K562 (cell line): ENCODE results near the gene COL16A1. TPM values are rescaled to one million over a fixed set of nuclear protein-coding genes. Genes with fewer than 3 reads are reported as not detected.

ENCODE experiments used
- ARID3A ChIP-seq: IDR thresholded peaks from 2 replicates; pipeline ENCODE4 v1.6.1; 2012; ENCODE audit warnings: low read depth, low read length, improper control_type of control experiment, borderline replicate concordance
- C11orf30 ChIP-seq: fragments of 450-650 bp; IDR thresholded peaks from 2 replicates; pipeline ENCODE4 v1.6.1; 2016; ENCODE audit warnings: low read depth, mild to moderate bottlenecking
- CHD7 ChIP-seq: fragments of 200-600 bp; sonication (generic); IDR thresholded peaks from one replicate; pipeline ENCODE4 v1.6.1; 2012; ENCODE audit warnings: mild to moderate bottlenecking, low read depth, low read length, inconsistent platforms
- COPS2 ChIP-seq: fragments of 450-650 bp; conservative IDR thresholded peaks from 2 replicates; pipeline ENCODE4 v1.6.1; 2016; ENCODE audit warnings: mild to moderate bottlenecking, moderate library complexity
- FOXA3 ChIP-seq, 2 experiments: fragments of 450-650 bp in 1 of 2; sonication (generic) in 1 of 2; formaldehyde crosslinking; IDR thresholded peaks in 1 of 2; conservative IDR thresholded peaks in 1 of 2; 2 replicates each; pipeline versions ENCODE4 v1.4.0 to v1.8.0; 2020 to 2022; ENCODE audit warnings: mild to moderate bottlenecking in 2 of 2, missing genetic modification reagents in 1 of 2
- HMBOX1 ChIP-seq: sonication (generic); IDR thresholded peaks from 2 replicates; pipeline ENCODE4 v1.6.1; 2016
- PHF20 ChIP-seq: fragments of 450-650 bp; IDR thresholded peaks from 2 replicates; pipeline ENCODE4 v1.6.1; 2018; ENCODE audit not compliant: partially characterized antibody
- RFX1 ChIP-seq: fragments of 450-650 bp; IDR thresholded peaks from 2 replicates; pipeline ENCODE4 v1.6.1; 2016; ENCODE audit warnings: mild to moderate bottlenecking, moderate library complexity
- polyA plus RNA-seq, 8 experiments: library from polyadenylated mRNA; depleted of rRNA in 4 of 8; stranded (reverse) in 5 of 8; unstranded in 3 of 8; fragments of >200 nt; fragmentation: Nextera tagmentation in 2 of 8; fragmentation: Illumina TruSeq in 1 of 8; extraction: Ambion mirVana in 2 of 8; extraction: Trizol in 1 of 8; gene quantifications; 2 replicates each; pipeline versions ENCODE4 v1.2.1 to v1.2.3, GENCODE V29; 2011 to 2014; ENCODE audit warnings: inconsistent platforms in 1 of 8, missing spikeins in 1 of 8
- total RNA-seq, 7 experiments: library from RNA; depleted of rRNA in 6 of 7; stranded (reverse); fragments of >200 nt in 6 of 7; fragmentation: Illumina TruSeq in 2 of 7; extraction: Trizol in 2 of 7; gene quantifications; 2 replicates each; pipeline versions ENCODE4 v1.2.1 to v1.2.3, GENCODE V29; 2011 to 2021; ENCODE audit warnings: low replicate concordance in 1 of 7
- TF ChIP-seq, protein P1 (sequence below): fragments of 450-650 bp; formaldehyde crosslinking; conservative IDR thresholded peaks from 2 replicates; pipeline ENCODE4 v1.4.0; 2022; ENCODE audit warnings: mild to moderate bottlenecking, missing genetic modification characterization

COL16A1 gene
- total and polyA plus RNA-seq, 9 of the 15 experiments (the other 6 are each of a cell fraction or from before 2014, with no cell fraction given), result 0.11 to 0.60 (median 0.11) TPM; not detected in 6

DNA sequence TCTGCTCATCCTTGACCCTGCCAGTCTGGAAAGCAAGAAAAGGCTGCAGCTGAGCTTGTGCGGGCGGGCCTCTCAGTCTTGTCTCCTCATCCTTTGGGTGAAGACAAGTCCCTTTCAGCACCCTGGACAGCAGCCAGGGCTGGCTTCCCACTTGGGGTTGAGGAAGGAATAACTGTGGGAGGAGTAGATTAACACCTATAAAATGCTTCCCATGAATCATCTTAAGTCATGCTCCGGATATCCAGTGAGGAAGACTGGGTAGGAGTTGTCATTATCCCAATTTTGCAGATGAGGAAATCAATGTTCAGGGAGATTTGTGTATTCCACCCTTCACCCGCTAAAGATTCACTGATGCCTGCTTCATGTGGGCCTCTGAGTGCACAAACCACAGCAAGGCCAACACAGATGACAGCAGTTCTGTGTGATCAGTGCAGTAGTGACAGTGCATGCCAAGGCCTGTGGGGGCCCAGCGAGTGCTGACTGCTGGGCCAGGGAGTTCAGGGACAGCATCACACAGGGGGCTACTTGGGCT is 20.1 kb upstream of the COL16A1 start (continued):
- TF ChIP-seq CHD7 (no peak), C11orf30 (no peak), ARID3A (no peak), FOXA3 (CRISPR knock-in tag; conservative IDR thresholded peaks at IDR 0.05 in 1 of 2, IDR thresholded peaks at IDR 0.05 in 1 of 2) (no peak), PHF20 (no peak), COPS2 (no peak), HMBOX1 (no peak), RFX1 (no peak)
- TF ChIP-seq, protein P1, sequence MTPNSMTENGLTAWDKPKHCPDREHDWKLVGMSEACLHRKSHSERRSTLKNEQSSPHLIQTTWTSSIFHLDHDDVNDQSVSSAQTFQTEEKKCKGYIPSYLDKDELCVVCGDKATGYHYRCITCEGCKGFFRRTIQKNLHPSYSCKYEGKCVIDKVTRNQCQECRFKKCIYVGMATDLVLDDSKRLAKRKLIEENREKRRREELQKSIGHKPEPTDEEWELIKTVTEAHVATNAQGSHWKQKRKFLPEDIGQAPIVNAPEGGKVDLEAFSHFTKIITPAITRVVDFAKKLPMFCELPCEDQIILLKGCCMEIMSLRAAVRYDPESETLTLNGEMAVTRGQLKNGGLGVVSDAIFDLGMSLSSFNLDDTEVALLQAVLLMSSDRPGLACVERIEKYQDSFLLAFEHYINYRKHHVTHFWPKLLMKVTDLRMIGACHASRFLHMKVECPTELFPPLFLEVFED, result no peak
